SK-N-SH treated with all-trans-retinoic acid at 6 μM for 48 hours (cell line): ENCODE data around the gene SEC16A.

ENCODE experiments used
- POU6F1 ChIP-seq: fragments of 250-450 bp; sonication (Bioruptor Pico); IDR thresholded peaks from 2 replicates; pipeline ENCODE4 v1.8.0; 2021; ENCODE audit warnings: low read depth, mild to moderate bottlenecking, moderate library complexity, borderline replicate concordance
- SNAI2 ChIP-seq: fragments of 250-450 bp; sonication (Bioruptor Pico); IDR thresholded peaks from 2 replicates; pipeline ENCODE4 v1.5.0; 2020; ENCODE audit warnings: mild to moderate bottlenecking, moderate library complexity

- no peak for TF ChIP-seq POU6F1 (CRISPR knock-in tag)
- TF ChIP-seq SNAI2 (CRISPR knock-in tag), result no peak
These were observed 31.5 kb downstream of the SEC16A start for GRCh38 chr9:136451221-136451877.
